Measurements from ENCODE around the gene RAB40C. TPM values are rescaled to one million over a fixed set of nuclear protein-coding genes. Genes with fewer than 3 reads are reported as not detected.
A peak's percentile ranks its signal among the peaks of the same experiment; 100 is the strongest.

Gene RAB40C
- total and polyA plus RNA-seq, 9 of the 15 experiments (the other 6 are each of a cell fraction or from before 2014, with no cell fraction given), result 0.17 to 23.4 (median 8.7) TPM

DNA sequence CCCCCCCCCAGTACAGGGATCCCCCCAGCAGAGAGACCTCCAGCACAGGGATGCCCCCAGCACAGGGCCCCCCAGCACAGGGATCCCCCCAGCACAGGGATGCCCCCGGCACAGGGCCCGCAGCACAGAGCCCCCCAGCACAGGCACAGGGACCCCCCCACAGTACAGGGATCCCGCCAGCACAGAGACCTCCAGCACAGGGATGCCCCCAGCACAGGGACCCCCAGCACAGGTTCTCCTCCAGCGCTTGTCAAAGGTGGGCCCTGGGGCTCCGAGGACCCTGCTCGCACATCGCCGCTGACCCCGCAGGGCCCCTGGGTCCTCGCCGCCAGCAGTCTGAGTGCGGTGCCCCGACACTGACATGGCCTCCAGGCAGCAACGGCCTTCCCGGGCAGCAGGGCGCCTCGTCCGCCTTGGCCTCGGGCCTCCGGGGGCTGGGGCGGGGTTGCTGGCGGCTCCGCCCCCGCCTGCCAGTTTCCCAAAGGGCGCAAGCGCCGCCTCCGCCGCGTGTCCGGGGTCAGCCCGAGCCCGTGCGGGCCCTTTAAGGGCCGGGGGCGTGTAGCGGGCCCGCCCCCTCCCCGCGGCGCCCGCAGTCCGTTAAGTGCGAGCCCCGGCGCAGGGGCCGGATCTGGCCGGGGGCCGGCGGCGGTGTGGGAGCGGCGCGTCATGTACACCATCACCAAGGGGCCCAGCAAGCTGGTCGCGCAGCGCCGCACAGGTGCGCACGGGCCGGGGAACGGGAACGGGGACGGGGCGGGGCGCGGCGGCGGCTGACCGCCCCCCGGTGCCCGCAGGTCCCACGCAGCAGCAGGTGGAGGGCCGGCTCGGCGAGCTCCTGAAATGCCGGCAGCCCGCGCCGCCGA is 51.7 kb downstream of the RAB40C start, which contains the start of gene MCRIP2 (continued):
- TF ChIP-seq ZNF212 (CRISPR knock-in tag; IDR thresholded peaks at IDR 0.05), result no peak
- TF ChIP-seq, protein P1, sequence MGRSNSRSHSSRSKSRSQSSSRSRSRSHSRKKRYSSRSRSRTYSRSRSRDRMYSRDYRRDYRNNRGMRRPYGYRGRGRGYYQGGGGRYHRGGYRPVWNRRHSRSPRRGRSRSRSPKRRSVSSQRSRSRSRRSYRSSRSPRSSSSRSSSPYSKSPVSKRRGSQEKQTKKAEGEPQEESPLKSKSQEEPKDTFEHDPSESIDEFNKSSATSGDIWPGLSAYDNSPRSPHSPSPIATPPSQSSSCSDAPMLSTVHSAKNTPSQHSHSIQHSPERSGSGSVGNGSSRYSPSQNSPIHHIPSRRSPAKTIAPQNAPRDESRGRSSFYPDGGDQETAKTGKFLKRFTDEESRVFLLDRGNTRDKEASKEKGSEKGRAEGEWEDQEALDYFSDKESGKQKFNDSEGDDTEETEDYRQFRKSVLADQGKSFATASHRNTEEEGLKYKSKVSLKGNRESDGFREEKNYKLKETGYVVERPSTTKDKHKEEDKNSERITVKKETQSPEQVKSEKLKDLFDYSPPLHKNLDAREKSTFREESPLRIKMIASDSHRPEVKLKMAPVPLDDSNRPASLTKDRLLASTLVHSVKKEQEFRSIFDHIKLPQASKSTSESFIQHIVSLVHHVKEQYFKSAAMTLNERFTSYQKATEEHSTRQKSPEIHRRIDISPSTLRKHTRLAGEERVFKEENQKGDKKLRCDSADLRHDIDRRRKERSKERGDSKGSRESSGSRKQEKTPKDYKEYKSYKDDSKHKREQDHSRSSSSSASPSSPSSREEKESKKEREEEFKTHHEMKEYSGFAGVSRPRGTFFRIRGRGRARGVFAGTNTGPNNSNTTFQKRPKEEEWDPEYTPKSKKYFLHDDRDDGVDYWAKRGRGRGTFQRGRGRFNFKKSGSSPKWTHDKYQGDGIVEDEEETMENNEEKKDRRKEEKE (IDR thresholded peaks at IDR 0.05; ENCODE audit: borderline replicate concordance in 1 of 2, control insufficient read depth in 1 of 2, low read depth in 2 of 2, low read length in 1 of 2), result no peak
- TF ChIP-seq NFIX (CRISPR knock-in tag; IDR thresholded peaks at IDR 0.05; ENCODE audit: low read depth), result no peak
- TF ChIP-seq CSDE1 (IDR thresholded peaks at IDR 0.05), result no peak
- TF ChIP-seq SUPT5H (IDR thresholded peaks at IDR 0.05), result peak; percentile 84
- no peak for TF ChIP-seq ELK3 (CRISPR knock-in tag; IDR thresholded peaks at IDR 0.05)
- no peak for TF ChIP-seq ATF1 (CRISPR knock-in tag; IDR thresholded peaks at IDR 0.05)
- no peak; the same call in 1 of the 2 replicates for TF ChIP-seq ATF1 (tag; IDR thresholded peaks at IDR 0.05)
- no peak for TF ChIP-seq ZFP36 (IDR thresholded peaks at IDR 0.05; ENCODE audit: low read depth, low read length, partially characterized antibody)
- no peak for TF ChIP-seq ERF (CRISPR knock-in tag; IDR thresholded peaks at IDR 0.05)
- TF ChIP-seq, protein P2, sequence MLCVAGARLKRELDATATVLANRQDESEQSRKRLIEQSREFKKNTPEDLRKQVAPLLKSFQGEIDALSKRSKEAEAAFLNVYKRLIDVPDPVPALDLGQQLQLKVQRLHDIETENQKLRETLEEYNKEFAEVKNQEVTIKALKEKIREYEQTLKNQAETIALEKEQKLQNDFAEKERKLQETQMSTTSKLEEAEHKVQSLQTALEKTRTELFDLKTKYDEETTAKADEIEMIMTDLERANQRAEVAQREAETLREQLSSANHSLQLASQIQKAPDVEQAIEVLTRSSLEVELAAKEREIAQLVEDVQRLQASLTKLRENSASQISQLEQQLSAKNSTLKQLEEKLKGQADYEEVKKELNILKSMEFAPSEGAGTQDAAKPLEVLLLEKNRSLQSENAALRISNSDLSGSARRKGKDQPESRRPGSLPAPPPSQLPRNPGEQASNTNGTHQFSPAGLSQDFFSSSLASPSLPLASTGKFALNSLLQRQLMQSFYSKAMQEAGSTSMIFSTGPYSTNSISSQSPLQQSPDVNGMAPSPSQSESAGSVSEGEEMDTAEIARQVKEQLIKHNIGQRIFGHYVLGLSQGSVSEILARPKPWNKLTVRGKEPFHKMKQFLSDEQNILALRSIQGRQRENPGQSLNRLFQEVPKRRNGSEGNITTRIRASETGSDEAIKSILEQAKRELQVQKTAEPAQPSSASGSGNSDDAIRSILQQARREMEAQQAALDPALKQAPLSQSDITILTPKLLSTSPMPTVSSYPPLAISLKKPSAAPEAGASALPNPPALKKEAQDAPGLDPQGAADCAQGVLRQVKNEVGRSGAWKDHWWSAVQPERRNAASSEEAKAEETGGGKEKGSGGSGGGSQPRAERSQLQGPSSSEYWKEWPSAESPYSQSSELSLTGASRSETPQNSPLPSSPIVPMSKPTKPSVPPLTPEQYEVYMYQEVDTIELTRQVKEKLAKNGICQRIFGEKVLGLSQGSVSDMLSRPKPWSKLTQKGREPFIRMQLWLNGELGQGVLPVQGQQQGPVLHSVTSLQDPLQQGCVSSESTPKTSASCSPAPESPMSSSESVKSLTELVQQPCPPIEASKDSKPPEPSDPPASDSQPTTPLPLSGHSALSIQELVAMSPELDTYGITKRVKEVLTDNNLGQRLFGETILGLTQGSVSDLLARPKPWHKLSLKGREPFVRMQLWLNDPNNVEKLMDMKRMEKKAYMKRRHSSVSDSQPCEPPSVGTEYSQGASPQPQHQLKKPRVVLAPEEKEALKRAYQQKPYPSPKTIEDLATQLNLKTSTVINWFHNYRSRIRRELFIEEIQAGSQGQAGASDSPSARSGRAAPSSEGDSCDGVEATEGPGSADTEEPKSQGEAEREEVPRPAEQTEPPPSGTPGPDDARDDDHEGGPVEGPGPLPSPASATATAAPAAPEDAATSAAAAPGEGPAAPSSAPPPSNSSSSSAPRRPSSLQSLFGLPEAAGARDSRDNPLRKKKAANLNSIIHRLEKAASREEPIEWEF (CRISPR knock-in tag; IDR thresholded peaks at IDR 0.05), result no peak
- no peak for TF ChIP-seq CBX8 (IDR thresholded peaks at IDR 0.05; ENCODE audit: borderline replicate concordance, extremely low read depth, low read depth, low read length, poor library complexity, severe bottlenecking)
- peak in 1 of 2 experiments; percentile 74; a peak in 1 of 4 replicates for TF ChIP-seq SIN3A (IDR thresholded peaks at IDR 0.05; ENCODE audit: borderline replicate concordance in 2 of 2, control insufficient read depth in 1 of 2, low read depth in 2 of 2, low read length in 2 of 2)
- no peak; the same call in 1 of the 2 replicates for TF ChIP-seq JUN (IDR thresholded peaks at IDR 0.05; ENCODE audit: borderline replicate concordance, low read depth, low read length)
- 0 out of 2 replicates have a peak, but pooled peaks have one; percentile 40 for TF ChIP-seq JUN (CRISPR knock-in tag; IDR thresholded peaks at IDR 0.05; ENCODE audit: borderline replicate concordance)
- no peak for TF ChIP-seq ZC3H11A (IDR thresholded peaks at IDR 0.05; ENCODE audit: low read depth, low read length)
- TF ChIP-seq BRD4 (IDR thresholded peaks at IDR 0.05), result no peak
- TF ChIP-seq SNRNP70 (optimal IDR thresholded peaks at IDR 0.05; ENCODE audit: low read depth, low read length), result no peak
